Progenitor cell of endocrine pancreas (in vitro differentiated cells): ENCODE data around the gene BACE2. TPM values are rescaled to one million over a fixed set of nuclear protein-coding genes. Genes with fewer than 3 reads are reported as not detected.

Experiments
- DNase-seq: peaks from one replicate; pipeline ENCODE4 v3.0.0; 2021; ENCODE audit warnings: low spot score; ENCODE audit not compliant: unreplicated experiment
- H3K27ac Mint-ChIP-seq: 2 replicates; pipeline ENCODE4 v1.8.0; 2021; ENCODE audit warnings: mild to moderate bottlenecking, moderate library complexity, mixed read lengths
- H3K27me3 Mint-ChIP-seq: 2 replicates; pipeline ENCODE4 v1.8.0; 2021; ENCODE audit warnings: mixed read lengths
- H3K36me3 Mint-ChIP-seq: 2 replicates; pipeline ENCODE4 v1.8.0; 2022; ENCODE audit warnings: mixed read lengths; ENCODE audit not compliant: insufficient read depth
- H3K4me1 Mint-ChIP-seq: 2 replicates; pipeline ENCODE4 v1.8.0; 2021; ENCODE audit warnings: low read depth, mixed read lengths
- H3K4me3 Mint-ChIP-seq: 2 replicates; pipeline ENCODE4 v1.8.0; 2021; ENCODE audit warnings: low read depth, mild to moderate bottlenecking, moderate library complexity, mixed read lengths
- H3K9me3 Mint-ChIP-seq: 2 replicates; pipeline ENCODE4 v1.8.0; 2021; ENCODE audit warnings: low read depth, mixed read lengths
- microRNA-seq: library from miRNA; unstranded; fragments of <30 nt; microRNA quantifications from one replicate; pipeline ENCODE4 v1.1.0, GENCODE V29; 2020; ENCODE audit warnings: borderline number of aligned reads; ENCODE audit not compliant: unreplicated experiment
- total RNA-seq: library from RNA; stranded (reverse); gene quantifications from 2 replicates; pipeline ENCODE4 v1.2.1, GENCODE V29; 2021
- TF ChIP-seq, protein P1 (sequence below): fragments of 200-600 bp; sonication (generic); IDR thresholded peaks from one replicate; pipeline ENCODE4 v1.5.0; 2021; ENCODE audit warnings: antibody characterized with exemption, mild to moderate bottlenecking; ENCODE audit not compliant: unreplicated experiment

BACE2 gene
- total RNA-seq, 1 donor from 2014 or later = 13.4 TPM

GRCh38 chr21:41326414-41327080 is 158.6 kb downstream of the BACE2 start:
- no peak overlapping the region for H3K4me3 Mint-ChIP-seq
- no peak for DNase-seq
- peaks cover 10% of the 10 kb centered on the region for H3K27me3 Mint-ChIP-seq
- peaks cover 20% of the 10 kb centered on the region for H3K4me1 Mint-ChIP-seq
- H3K9me3 Mint-ChIP-seq = no peaks in the 10 kb centered on the region
- H3K27ac Mint-ChIP-seq = no peak overlapping the region
- TF ChIP-seq, protein P1, sequence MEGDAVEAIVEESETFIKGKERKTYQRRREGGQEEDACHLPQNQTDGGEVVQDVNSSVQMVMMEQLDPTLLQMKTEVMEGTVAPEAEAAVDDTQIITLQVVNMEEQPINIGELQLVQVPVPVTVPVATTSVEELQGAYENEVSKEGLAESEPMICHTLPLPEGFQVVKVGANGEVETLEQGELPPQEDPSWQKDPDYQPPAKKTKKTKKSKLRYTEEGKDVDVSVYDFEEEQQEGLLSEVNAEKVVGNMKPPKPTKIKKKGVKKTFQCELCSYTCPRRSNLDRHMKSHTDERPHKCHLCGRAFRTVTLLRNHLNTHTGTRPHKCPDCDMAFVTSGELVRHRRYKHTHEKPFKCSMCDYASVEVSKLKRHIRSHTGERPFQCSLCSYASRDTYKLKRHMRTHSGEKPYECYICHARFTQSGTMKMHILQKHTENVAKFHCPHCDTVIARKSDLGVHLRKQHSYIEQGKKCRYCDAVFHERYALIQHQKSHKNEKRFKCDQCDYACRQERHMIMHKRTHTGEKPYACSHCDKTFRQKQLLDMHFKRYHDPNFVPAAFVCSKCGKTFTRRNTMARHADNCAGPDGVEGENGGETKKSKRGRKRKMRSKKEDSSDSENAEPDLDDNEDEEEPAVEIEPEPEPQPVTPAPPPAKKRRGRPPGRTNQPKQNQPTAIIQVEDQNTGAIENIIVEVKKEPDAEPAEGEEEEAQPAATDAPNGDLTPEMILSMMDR = no peak
- no peaks in the 10 kb centered on the region for H3K36me3 Mint-ChIP-seq

- no peak overlapping the region for H3K27ac Mint-ChIP-seq
- TF ChIP-seq, protein P1 = no peak
- peaks cover 11% of the 10 kb centered on the region for H3K4me1 Mint-ChIP-seq
- no peak overlapping the region for H3K4me3 Mint-ChIP-seq
- peaks cover 4% of the 10 kb centered on the region for H3K9me3 Mint-ChIP-seq
- DNase-seq = no peak
- H3K27me3 Mint-ChIP-seq = peaks cover 10% of the 10 kb centered on the region
- peaks cover 1% of the 10 kb centered on the region for H3K36me3 Mint-ChIP-seq
Observed at GRCh38 chr21:41327753-41328152, 159.8 kb downstream of the BACE2 start.

DNA sequence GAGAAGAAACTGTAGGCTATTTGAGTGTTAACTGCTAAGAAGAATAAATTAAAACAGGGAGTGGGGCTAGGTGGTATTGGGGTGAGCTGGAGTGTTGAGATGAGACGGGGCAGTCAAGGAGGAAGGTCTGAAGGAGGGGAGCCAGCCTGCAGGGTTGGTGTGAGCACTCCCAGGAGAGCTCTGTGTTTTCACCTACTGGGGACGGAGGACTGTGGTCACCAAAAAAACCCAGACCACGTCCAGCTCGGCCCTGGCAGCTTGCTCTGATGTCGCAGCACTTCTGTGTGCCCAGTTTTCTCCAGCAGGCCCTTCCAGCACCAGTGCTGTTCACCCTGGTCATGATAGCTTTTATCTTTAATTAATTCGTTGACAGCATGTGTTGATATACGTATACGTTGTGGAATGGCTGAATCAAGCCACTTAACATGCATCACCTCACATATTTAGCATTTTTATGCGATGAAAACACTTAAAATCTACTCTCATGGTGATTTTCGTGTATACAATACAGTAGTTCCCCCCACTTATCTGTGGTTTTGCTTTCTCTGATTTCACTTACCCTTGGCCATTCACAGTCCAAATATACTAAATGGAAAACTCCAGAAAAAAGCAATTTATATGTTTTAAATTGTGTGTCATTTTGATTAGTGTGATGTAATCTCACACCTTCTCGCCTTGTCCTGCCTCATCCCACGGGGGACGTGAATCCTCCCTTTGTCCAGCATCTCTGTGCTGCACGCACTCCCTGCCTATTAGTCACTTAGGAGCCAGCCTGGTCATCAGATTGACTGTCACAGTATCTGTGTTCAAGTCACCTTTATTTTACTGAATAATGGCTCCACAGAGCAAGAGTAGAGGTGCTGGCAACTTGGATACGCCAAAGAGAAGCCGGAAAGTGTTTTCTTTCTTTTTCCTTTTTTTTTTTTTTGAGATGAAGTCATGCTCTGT is 161.0 kb downstream of the BACE2 start:
- DNase-seq = no peak
- peaks cover 3% of the 10 kb centered on the region for H3K4me1 Mint-ChIP-seq
- peaks cover 14% of the 10 kb centered on the region for H3K9me3 Mint-ChIP-seq
- H3K36me3 Mint-ChIP-seq = peaks cover 1% of the 10 kb centered on the region
- peaks cover 5% of the 10 kb centered on the region for H3K27me3 Mint-ChIP-seq
- H3K4me3 Mint-ChIP-seq = no peak overlapping the region
- no peak overlapping the region for H3K27ac Mint-ChIP-seq
- TF ChIP-seq, protein P1 = no peak

Small RNA genes lying within 50 kb of the gene (microRNA-seq; reads per million reads assigned to microRNA genes)
- gene MIR3197 = not detected

Other genes starting within 250 kb of the BACE2 start
- gene FAM3B, start 148.6 kb downstream of the BACE2 start, total RNA-seq = 8.2 and 10.1 TPM in 2 replicates
- gene MX2, start 193.9 kb downstream of the BACE2 start, total RNA-seq = 0.69 and 0.86 TPM in 2 replicates